Esophagus (tissue), 2 donors: ENCODE measurements around the gene HIVEP1. TPM values are rescaled to one million over a fixed set of nuclear protein-coding genes. Genes with fewer than 3 reads are reported as not detected.
A peak's percentile ranks its signal among the peaks of the same experiment; 100 is the strongest.

Experiments
- H3K27ac ChIP-seq, 2 donors: one replicate each; pipeline ENCODE4 v1.5.1; 2013; ENCODE audit warnings: low read depth in 2 of 2, mild to moderate bottlenecking in 2 of 2, inconsistent platforms in 1 of 2, low read length in 1 of 2, moderate library complexity in 1 of 2
- H3K27me3 ChIP-seq, 2 donors: one replicate each; pipeline ENCODE4 v1.6.1; 2013; ENCODE audit warnings: low read length in 2 of 2, control low read depth in 1 of 2, mild to moderate bottlenecking in 1 of 2; ENCODE audit not compliant: insufficient read depth in 2 of 2, control insufficient read depth in 1 of 2
- H3K36me3 ChIP-seq, 2 donors: one replicate each; pipeline ENCODE4 v1.6.1; 2013; ENCODE audit warnings: low read length in 1 of 2; ENCODE audit not compliant: control insufficient read depth in 2 of 2, insufficient read depth in 2 of 2
- H3K4me1 ChIP-seq, 2 donors: one replicate each; pipeline ENCODE4 v1.6.1; 2013; ENCODE audit warnings: low read length in 1 of 2; ENCODE audit not compliant: control insufficient read depth in 2 of 2, insufficient read depth in 2 of 2
- H3K4me3 ChIP-seq, 2 donors: one replicate each; pipeline ENCODE4 v1.5.1; 2013; ENCODE audit warnings: low read length in 2 of 2, mild to moderate bottlenecking in 2 of 2, low read depth in 1 of 2, moderate library complexity in 1 of 2
- H3K9me3 ChIP-seq, 2 donors: one replicate each; pipeline ENCODE4 v1.6.1; 2013; ENCODE audit warnings: mild to moderate bottlenecking in 2 of 2, low read depth in 1 of 2, low read length in 1 of 2, moderate library complexity in 1 of 2; ENCODE audit not compliant: control insufficient read depth in 2 of 2, insufficient read depth in 1 of 2
- WGBS, 2 donors: extraction: QIAGEN DNeasy Blood & Tissue Kit; methylation state at CpG; one replicate each; pipeline ENCODE4 v1.1.7; 2013; 5-methylcytosine and 5-hydroxymethylcytosine counted together
- polyA plus RNA-seq, 2 donors: library from polyadenylated mRNA; stranded (reverse); fragments of 200-250 nt; gene quantifications; one replicate each; pipeline ENCODE4 v1.2.3, GENCODE V29; 2013
- donor health status: healthy with polysubstance abuse.
- donor health status: Bipolar disorder and iron deficiency.

HIVEP1 gene
- polyA plus RNA-seq, 2 donors, result 4.0 to 7.8 TPM

GRCh38 chr6:12034349-12034748 lies 22.2 kb downstream of the HIVEP1 start:
- H3K36me3 ChIP-seq, result no peaks in the 10 kb centered on the region
- H3K4me1 ChIP-seq, result peaks cover 8 to 11% of the 10 kb centered on the region in 2 donors
- H3K9me3 ChIP-seq, result no peaks in the 10 kb centered on the region
- no peaks in the 10 kb centered on the region for H3K27me3 ChIP-seq
- H3K4me3 ChIP-seq, result no peak overlapping the region
- H3K27ac ChIP-seq, result peak overlapping the region in 1 of 2 donors; percentile 67
- WGBS, 2 donors, result 58 to 66% methylated on average over 3 of the region's 3 CpGs

DNA sequence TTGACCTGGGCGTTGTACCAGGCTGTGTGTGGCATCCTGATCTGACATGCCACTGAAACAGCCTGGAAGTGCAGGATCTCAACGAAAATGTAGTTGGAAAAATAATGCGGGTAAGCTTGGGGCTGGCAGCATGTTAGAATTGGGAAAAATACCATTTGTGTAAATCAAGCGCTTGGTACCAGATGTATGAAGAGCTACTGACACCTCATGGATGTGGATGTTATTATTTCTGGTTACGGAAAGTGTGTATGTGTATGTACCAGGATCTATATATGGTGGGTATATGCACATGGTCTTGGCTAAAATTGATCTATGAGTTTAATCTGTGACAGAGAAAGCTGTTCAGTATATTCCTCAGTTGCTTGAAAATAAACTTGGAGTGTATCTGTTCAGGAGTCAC lies 22.7 kb downstream of the HIVEP1 start:
- Histone ChIP-seq H3K27me3 (no peaks in the 10 kb centered on the region), H3K36me3 (no peaks in the 10 kb centered on the region), H3K27ac (peak overlapping the region in 1 of 2 donors; percentile 24), H3K4me1 (peaks cover 8 to 11% of the 10 kb centered on the region in 2 donors), H3K9me3 (no peaks in the 10 kb centered on the region), H3K4me3 (no peak overlapping the region)
- WGBS, 2 donors, result 57 to 66% methylated on average over 5 of the region's 5 CpGs

- Histone ChIP-seq H3K27me3 (no peaks in the 10 kb centered on the region), H3K4me3 (no peak overlapping the region), H3K9me3 (no peaks in the 10 kb centered on the region), H3K27ac (no peak overlapping the region), H3K36me3 (no peaks in the 10 kb centered on the region), H3K4me1 (peaks cover 6% of the 10 kb centered on the region in 2 donors)
- 91 to 95% methylated on average over 8 of the region's 8 CpGs for WGBS, 2 donors
Measured at GRCh38 chr6:12036766-12037165, 24.7 kb downstream of the HIVEP1 start.

DNA sequence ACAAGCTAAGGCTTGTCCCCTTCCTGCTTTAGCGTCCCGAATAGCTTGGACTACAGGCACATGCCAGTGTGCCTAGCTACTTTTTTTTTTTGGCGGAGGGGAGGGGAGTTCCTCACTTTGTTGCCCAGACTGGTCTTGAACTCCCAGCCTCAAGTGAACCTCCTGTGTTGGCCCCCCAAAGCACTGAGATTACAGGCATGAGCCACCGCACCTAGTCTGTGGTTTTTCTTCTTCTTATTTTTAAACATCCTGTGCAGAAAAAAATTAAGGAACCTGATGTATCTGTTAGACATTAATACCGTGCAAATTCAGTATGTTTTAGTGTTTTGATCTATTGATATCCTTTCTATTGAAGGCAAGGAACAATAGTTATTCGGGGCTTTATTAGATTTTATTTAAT lies 25.7 kb downstream of the HIVEP1 start:
- Histone ChIP-seq H3K4me3 (no peak overlapping the region), H3K9me3 (no peaks in the 10 kb centered on the region), H3K27ac (no peak overlapping the region), H3K4me1 (peaks cover 3 to 6% of the 10 kb centered on the region in 2 donors), H3K27me3 (no peaks in the 10 kb centered on the region), H3K36me3 (no peaks in the 10 kb centered on the region)
- WGBS, 2 donors, result 56 to 67% methylated on average over 6 of the region's 6 CpGs

- Histone ChIP-seq H3K36me3 (no peaks in the 10 kb centered on the region), H3K4me3 (no peak overlapping the region), H3K27me3 (no peaks in the 10 kb centered on the region), H3K9me3 (no peaks in the 10 kb centered on the region), H3K27ac (no peak overlapping the region), H3K4me1 (peaks cover 3 to 5% of the 10 kb centered on the region in 2 donors)
- 81 to 83% methylated on average over 12 of the region's 12 CpGs for WGBS, 2 donors
Measured at GRCh38 chr6:12039540-12040459, 27.7 kb downstream of the HIVEP1 start.

DNA sequence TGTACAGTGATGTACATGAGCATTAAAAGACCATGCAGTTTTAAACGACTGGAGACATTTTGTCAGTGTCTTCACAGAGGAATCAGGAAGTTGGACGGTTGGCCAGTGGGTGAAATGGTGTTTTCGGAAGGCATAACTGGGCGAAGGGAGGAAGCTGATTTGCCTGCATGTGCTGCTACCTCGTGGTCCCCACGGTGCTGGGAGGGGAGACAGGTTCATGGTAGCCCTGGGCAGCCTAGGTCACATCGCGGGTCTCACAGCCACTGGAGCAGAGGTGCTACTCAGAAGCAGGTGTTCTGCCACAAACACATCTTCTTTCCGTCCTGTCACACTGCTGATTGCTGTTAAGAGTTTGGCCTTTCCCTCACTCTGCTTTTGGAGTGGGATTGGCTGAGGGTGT lies 35.2 kb downstream of the HIVEP1 start:
- no peaks in the 10 kb centered on the region for H3K27me3 ChIP-seq
- no peak overlapping the region for H3K4me3 ChIP-seq
- peak overlapping the region in 1 of 2 donors; percentile 22 for H3K27ac ChIP-seq
- H3K36me3 ChIP-seq, result no peaks in the 10 kb centered on the region
- H3K4me1 ChIP-seq, result peaks cover 2 to 5% of the 10 kb centered on the region in 2 donors
- H3K9me3 ChIP-seq, result no peaks in the 10 kb centered on the region
- 85 to 93% methylated on average over 9 of the region's 9 CpGs for WGBS, 2 donors

DNA sequence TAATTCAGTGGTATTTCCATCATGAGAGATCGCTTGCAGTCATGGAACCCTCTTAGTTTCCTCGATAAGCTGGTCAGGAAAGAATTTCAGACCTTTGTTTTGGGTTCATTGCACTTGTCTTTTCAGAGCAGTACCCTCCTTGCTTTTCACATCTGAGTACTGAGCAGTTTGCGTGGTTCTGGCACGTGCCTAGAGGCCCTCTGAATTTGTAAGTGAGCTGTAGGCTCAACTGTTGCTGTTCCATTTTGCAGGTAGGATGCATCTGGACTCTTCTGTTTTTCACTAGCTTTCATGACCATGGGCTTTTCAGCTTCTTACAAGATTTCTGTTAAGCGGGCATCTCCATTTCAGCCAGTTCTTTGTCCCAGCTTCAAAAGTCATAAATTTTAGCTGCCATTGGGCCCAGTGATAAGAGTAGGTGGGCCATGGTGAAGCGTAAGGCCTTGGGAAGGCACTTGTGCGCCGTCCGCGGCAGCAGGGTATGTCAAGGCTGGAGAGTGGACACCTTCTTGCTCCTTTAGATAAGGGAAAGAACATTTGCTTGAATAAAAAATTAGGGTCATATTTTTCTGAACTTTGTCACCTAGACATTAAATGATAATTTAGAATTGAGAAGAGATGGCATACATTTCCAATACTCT lies 35.8 kb downstream of the HIVEP1 start:
- Histone ChIP-seq H3K27me3 (no peaks in the 10 kb centered on the region), H3K27ac (no peak overlapping the region), H3K4me3 (no peak overlapping the region), H3K36me3 (no peaks in the 10 kb centered on the region), H3K9me3 (no peaks in the 10 kb centered on the region), H3K4me1 (peaks cover 2 to 5% of the 10 kb centered on the region in 2 donors)
- WGBS, 2 donors, result 87 to 95% methylated on average over 10 of the region's 10 CpGs

DNA sequence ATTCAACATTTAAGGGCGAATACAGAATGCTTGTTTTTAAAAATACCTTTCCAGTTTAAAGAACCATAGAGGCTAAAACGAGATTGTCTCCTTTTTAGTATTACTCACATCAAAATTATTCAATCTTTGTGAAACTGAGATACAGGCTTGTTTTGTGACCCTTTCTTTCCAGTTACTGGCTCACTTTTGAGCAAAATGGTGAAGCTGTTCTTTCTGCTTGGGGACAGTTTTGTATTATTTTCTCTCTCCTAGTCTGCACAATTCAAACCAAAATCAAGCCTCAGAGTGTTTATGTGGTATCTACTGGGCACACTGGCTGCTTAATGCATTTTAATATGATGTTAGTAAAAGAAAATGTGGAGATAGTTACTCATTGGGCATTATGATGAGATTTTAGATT lies 36.5 kb downstream of the HIVEP1 start:
- Histone ChIP-seq H3K27ac (no peak overlapping the region), H3K4me1 (peaks cover 2 to 5% of the 10 kb centered on the region in 2 donors), H3K27me3 (no peaks in the 10 kb centered on the region), H3K9me3 (no peaks in the 10 kb centered on the region), H3K36me3 (no peaks in the 10 kb centered on the region), H3K4me3 (no peak overlapping the region)
- 67 to 70% methylated on average over 2 of the region's 2 CpGs for WGBS, 2 donors

GRCh38 chr6:12049165-12049564 lies 37.1 kb downstream of the HIVEP1 start:
- Histone ChIP-seq H3K27me3 (no peaks in the 10 kb centered on the region), H3K27ac (no peak overlapping the region), H3K4me3 (no peak overlapping the region), H3K9me3 (no peaks in the 10 kb centered on the region), H3K4me1 (peaks cover 2 to 5% of the 10 kb centered on the region in 2 donors), H3K36me3 (no peaks in the 10 kb centered on the region)
- WGBS, 2 donors, result 89 to 92% methylated on average over 7 of the region's 7 CpGs
